Measurements from ENCODE around the gene MMAB. TPM values are rescaled to one million over a fixed set of nuclear protein-coding genes. Genes with fewer than 3 reads are reported as not detected.

Gene MMAB
- total RNA-seq, 4 donors from 2014 or later, result 20.0 to 25.3 (median 21.0) TPM

GRCh38 chr12:109540526-109541412, 32.5 kb downstream of the MMAB start:
- H3K4me1 ChIP-seq, result peaks cover 0 to 8% (median 0%) of the 10 kb centered on the region in 4 donors
- DNase-seq (ENCODE audit: extremely low spot score), result no peak
- H3K9me3 ChIP-seq, result no peaks in the 10 kb centered on the region
- H3K4me3 ChIP-seq, result no peak overlapping the region
- WGBS, result 82% methylated on average over 10 of the region's 16 CpGs
- no peaks in the 10 kb centered on the region for H3K27me3 ChIP-seq
- no peak for TF ChIP-seq POLR2A (IDR thresholded peaks at IDR 0.05; ENCODE audit: low read depth)
- TF ChIP-seq, protein P1, sequence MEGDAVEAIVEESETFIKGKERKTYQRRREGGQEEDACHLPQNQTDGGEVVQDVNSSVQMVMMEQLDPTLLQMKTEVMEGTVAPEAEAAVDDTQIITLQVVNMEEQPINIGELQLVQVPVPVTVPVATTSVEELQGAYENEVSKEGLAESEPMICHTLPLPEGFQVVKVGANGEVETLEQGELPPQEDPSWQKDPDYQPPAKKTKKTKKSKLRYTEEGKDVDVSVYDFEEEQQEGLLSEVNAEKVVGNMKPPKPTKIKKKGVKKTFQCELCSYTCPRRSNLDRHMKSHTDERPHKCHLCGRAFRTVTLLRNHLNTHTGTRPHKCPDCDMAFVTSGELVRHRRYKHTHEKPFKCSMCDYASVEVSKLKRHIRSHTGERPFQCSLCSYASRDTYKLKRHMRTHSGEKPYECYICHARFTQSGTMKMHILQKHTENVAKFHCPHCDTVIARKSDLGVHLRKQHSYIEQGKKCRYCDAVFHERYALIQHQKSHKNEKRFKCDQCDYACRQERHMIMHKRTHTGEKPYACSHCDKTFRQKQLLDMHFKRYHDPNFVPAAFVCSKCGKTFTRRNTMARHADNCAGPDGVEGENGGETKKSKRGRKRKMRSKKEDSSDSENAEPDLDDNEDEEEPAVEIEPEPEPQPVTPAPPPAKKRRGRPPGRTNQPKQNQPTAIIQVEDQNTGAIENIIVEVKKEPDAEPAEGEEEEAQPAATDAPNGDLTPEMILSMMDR (IDR thresholded peaks at IDR 0.05), result no peak
- H3K36me3 ChIP-seq, result peaks cover 9 to 44% (median 11%) of the 10 kb centered on the region in 4 donors
- intact Hi-C loops (cut with DNase I), result no loop called here
- H3K27ac ChIP-seq (replicated peaks in 1 of 4), result no peak overlapping the region

- H3K9me3 ChIP-seq, result no peaks in the 10 kb centered on the region
- no peak overlapping the region for H3K27ac ChIP-seq (replicated peaks in 1 of 4)
- 52% methylated on average over 9 of the region's 9 CpGs for WGBS
- H3K4me3 ChIP-seq, result no peak overlapping the region
- DNase-seq (ENCODE audit: extremely low spot score), result no peak
- intact Hi-C loops (cut with DNase I), result no loop called here
- H3K4me1 ChIP-seq, result no peaks in the 10 kb centered on the region
- H3K27me3 ChIP-seq, result no peaks in the 10 kb centered on the region
- TF ChIP-seq, protein P1 (IDR thresholded peaks at IDR 0.05), result no peak
- TF ChIP-seq EP300 (IDR thresholded peaks at IDR 0.05), result no peak
- TF ChIP-seq POLR2AphosphoS5 (IDR thresholded peaks at IDR 0.05), result no peak
- TF ChIP-seq POLR2A (IDR thresholded peaks at IDR 0.05; ENCODE audit: low read depth), result no peak
- H3K36me3 ChIP-seq, result peaks cover 21 to 56% (median 23%) of the 10 kb centered on the region in 4 donors
Measured at GRCh38 chr12:109539508-109539907, 33.8 kb downstream of the MMAB start.

DNA sequence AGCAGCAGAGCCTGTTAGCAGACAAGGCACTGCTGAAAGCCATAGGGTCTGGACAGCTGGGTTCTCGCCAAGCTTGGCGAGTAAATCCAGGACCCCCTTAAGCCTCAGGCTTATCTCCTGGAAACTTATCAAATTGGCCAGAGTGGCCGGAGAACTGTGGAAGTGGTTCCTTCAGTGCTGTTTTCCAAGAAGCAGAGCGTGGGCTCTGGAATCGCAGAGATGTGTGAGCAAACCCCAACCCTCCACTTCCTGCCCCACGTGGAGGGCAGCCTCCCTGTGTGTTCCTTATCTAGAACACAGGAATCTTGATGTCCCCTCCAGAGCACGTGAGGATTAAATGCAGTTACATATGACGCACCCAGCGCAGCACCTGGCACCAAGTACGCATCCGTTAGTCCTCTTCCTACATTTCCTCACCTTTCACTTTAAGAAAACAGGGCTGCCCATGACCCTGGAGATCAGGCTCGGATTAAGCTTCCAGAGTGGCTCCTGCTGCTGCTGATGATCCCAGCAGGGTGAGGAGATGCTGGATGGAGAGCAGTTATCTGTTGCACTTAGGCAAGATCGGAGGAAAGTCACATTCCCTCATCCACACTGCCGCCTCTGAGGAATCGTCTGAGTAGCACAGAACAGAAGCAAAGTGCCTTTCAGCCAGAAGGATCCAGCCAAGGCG, 35.0 kb downstream of the MMAB start:
- H3K27ac ChIP-seq (replicated peaks in 1 of 4), result no peak overlapping the region
- 81% methylated on average over 13 of the region's 16 CpGs for WGBS
- intact Hi-C loops (cut with DNase I), result no loop called here

DNA sequence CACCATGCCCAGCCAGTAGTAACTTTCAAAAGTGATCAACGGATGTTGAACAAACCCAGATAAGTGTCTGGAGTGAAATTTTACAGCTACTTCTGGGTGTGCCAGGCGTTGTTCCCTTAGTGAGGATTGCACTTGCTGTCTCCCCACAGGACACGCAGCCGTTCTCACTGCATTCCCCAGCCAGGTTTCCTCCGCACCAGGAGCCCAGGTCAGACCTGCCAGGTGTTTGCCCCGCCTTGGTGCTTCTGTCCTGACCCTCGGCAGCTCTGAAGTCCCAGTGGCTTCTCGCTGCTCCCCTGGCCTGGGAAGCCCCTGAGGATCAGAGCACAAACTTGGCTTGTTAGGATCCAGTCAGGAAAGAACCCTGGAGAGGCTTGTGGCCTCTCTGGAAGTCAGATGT, 36.2 kb downstream of the MMAB start:
- no peaks in the 10 kb centered on the region for H3K4me1 ChIP-seq
- WGBS, result 86% methylated on average over 8 of the region's 8 CpGs
- H3K27me3 ChIP-seq, result no peaks in the 10 kb centered on the region
- intact Hi-C loops (cut with DNase I), result no loop called here
- H3K36me3 ChIP-seq, result peaks cover 37 to 80% (median 47%) of the 10 kb centered on the region in 4 donors
- TF ChIP-seq, protein P1 (IDR thresholded peaks at IDR 0.05), result no peak
- no peak for TF ChIP-seq POLR2A (IDR thresholded peaks at IDR 0.05; ENCODE audit: low read depth)
- no peak for TF ChIP-seq POLR2AphosphoS5 (IDR thresholded peaks at IDR 0.05)
- no peak for TF ChIP-seq EP300 (IDR thresholded peaks at IDR 0.05)
- DNase-seq (ENCODE audit: extremely low spot score), result no peak
- no peak overlapping the region for H3K27ac ChIP-seq (replicated peaks in 1 of 4)
- no peak overlapping the region for H3K4me3 ChIP-seq
- H3K9me3 ChIP-seq, result no peaks in the 10 kb centered on the region

More for the DNA sequence above, 35.0 kb downstream of the MMAB start:
- no peak for DNase-seq (ENCODE audit: extremely low spot score)
- Histone ChIP-seq H3K27me3 (no peaks in the 10 kb centered on the region), H3K36me3 (peaks cover 27 to 68% (median 35%) of the 10 kb centered on the region in 4 donors), H3K4me1 (no peaks in the 10 kb centered on the region), H3K4me3 (no peak overlapping the region), H3K9me3 (no peaks in the 10 kb centered on the region)
- TF ChIP-seq EP300 (IDR thresholded peaks at IDR 0.05) (no peak), POLR2AphosphoS5 (IDR thresholded peaks at IDR 0.05) (no peak), POLR2A (IDR thresholded peaks at IDR 0.05; ENCODE audit: low read depth) (no peak)
- TF ChIP-seq, protein P1 (IDR thresholded peaks at IDR 0.05), result no peak

Measured in esophagus muscularis mucosa (tissue), 4 donors.